Measurements from ENCODE around the gene EIF4A3.
A peak's percentile ranks its signal among the peaks of the same experiment; 100 is the strongest.
"Not testable (repeated sequence)": the region's sequence is repeated elsewhere in the genome, so short reads cannot be mapped to it uniquely, and the experiment has no call there.

The EIF4A3 gene

DNA sequence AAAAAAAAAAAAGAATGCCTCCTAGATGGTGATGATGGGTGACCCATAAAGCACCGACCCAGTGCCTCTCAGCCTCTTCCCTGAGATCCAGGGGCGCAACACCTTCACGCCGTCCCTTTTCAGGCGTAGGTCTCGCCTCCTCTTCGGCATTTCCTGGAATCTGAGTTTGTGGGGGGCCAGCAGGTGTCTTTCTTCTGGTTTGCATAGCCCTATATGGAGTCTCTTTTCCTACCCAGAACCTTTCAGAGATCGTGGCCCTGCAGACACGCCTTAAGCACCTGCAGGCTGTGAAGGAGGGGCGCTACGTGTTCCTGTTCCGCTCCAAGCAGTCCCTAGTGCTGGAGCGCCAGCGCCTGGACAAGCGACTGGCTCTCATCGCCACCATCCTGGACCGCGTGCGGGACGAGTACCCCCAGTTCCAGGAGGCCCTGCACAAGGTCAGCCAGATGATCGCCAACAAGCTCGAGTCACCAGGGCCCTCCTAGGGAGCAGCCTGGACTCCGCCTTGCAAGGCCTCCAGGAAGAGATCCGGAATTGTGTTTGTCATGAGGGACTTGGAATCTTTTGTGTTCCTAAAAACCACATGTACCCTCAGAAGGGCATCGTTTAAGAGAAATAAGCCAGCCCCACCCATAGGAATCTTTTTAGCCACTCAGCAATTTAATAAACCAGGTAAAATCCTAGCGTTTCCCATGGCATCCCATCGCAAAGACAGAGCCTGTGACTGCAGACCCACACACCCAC lies 47.5 kb downstream of the EIF4A3 start:
- DNase-seq = no peak

GRCh38 chr17:80097844-80098691 lies 48.9 kb downstream of the EIF4A3 start:
- no peak for DNase-seq

DNA sequence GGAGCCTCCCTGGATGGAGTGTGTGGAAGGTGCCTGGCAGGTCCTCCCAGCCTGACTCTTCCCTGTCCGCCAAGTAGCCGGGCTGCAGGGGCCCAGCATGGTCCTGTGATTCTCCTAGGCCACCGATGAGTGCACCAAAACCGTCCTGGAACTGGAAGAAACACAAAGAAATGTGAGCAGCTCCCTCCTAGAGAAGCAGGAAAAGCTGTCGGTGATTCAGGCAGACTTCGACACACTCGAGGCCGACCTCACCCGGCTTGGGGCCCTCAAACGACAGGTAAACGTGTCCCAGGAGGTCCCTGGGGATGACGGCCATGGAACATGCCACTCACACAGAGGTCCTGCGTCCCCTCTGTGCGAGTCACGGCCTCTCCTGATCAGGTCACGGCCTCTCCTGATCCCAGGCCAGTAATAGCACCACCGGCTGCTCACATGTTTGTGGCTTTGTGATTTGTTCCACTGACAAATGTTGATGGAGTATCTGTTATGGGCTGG lies 49.8 kb downstream of the EIF4A3 start:
- no peak for DNase-seq

GRCh38 chr17:80096561-80097021 lies 50.3 kb downstream of the EIF4A3 start:
- no peak for DNase-seq

DNA sequence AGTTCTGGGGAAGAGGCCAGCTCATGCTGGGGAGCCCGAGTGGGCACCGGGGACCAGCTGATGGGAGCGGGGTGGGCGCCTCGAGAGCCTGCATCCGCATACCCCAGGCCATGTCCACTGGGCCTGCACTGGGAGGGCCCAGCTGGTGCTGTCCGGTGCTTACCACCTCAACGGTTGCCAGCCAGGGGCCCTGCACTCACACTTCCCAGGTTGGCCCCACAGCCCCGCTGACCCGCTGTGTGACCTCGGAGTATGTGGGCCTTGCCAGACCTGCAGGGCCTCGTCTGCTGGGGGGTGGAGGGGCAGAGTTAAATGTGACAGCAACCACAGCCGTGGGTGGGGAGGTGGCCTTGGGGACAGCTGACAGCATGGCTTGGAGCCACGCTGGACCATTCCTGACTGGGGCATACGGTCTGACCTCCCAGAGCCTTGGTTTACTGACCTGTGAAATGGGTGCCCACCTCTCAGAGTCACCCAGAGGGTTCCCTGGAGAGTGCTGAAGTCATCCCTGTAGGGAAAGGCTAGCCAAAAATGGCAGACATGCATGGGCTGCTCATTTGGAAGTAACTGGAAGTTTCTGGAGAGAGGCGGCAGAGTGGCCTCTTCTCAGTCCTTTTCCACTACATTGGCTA lies 51.0 kb downstream of the EIF4A3 start:
- DNase-seq = no peak

GRCh38 chr17:80095038-80095843 lies 51.7 kb downstream of the EIF4A3 start:
- DNase-seq = no peak

- no peak for DNase-seq
Observed at GRCh38 chr17:80092959-80093358, 54.0 kb downstream of the EIF4A3 start.

- DNase-seq = no peak
Observed at GRCh38 chr17:80091376-80091775, 55.6 kb downstream of the EIF4A3 start.

DNA sequence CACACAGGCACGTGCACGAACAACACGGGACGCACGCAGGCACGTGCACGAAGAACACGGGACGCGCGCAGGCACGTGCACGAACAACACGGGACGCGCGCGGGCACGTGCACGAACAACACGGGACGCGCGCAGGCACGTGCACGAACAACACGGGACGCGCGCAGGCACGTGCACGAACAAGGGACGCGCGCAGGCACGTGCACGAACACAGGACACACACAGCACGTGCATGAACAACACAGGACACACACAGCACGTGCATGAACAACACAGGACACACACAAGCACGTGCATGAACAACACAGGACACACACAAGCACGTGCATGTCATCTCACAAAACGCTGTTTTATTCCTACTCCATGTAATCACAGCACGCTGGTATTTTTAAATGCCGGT lies 56.8 kb downstream of the EIF4A3 start:
- DNase-seq = not testable (repeated sequence)

- DNase-seq = no peak
Observed at GRCh38 chr17:80089762-80090161, 57.2 kb downstream of the EIF4A3 start.

- no peak for DNase-seq
Observed at GRCh38 chr17:80087346-80088265, 59.3 kb downstream of the EIF4A3 start.

GRCh38 chr17:80086616-80087015 lies 60.3 kb downstream of the EIF4A3 start:
- DNase-seq = no peak

GRCh38 chr17:80086081-80086480 lies 60.8 kb downstream of the EIF4A3 start:
- peak; percentile 48 for DNase-seq

DNA sequence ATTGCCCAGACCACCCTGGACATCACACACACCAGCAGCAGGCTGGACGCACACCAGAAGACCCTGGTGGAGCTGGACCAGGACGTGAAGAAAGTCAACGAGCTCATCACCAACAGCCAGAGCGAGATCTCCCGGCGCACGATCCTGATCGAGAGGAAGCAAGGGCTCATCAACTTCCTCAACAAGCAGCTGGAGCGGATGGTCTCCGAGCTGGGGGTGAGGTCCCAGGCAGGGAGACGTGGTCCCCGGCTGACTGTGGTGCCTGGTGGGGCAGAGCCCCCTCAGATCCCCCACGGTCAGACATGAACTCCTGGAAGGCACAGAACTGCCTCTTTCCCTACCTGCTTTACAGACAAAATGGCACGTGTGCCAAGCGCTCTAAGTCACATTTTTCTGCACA lies 62.2 kb downstream of the EIF4A3 start:
- no peak for DNase-seq
